Caco-2 (cell line): ENCODE measurements around the gene MRPL45. TPM values are rescaled to one million over a fixed set of nuclear protein-coding genes. Genes with fewer than 3 reads are reported as not detected.

Source experiments
- BruUV-seq: library from RNA; stranded (reverse); fragments of 400-500 nt; replicated peaks from 2 replicates; lab custom pipeline; 2021; lab: Mats Ljungman, UMichigan
- CTCF ChIA-PET: fragments of 300-600 bp; sonication (Branson Sonifier 250); formaldehyde crosslinking; loops from one replicate; lab custom pipeline; 2022; ENCODE audit warnings: antibody characterized with exemption; lab: Charles Lee
- POLR2A ChIA-PET: fragments of 300-600 bp; sonication (Branson Sonifier 250); formaldehyde crosslinking; loops from one replicate; lab custom pipeline; 2022; ENCODE audit warnings: antibody characterized with exemption; lab: Charles Lee
- DNase-seq, 2 experiments: peaks; one replicate each; pipeline versions ENCODE4 v3.0.0 to v3.0.0-alpha.2; 2020 to 2022
- H3K27me3 ChIP-seq: replicated peaks from 2 replicates; pipeline ENCODE4 v1.6.0; 2011; ENCODE audit warnings: low read length; ENCODE audit not compliant: control insufficient read depth, insufficient read depth
- H3K36me3 ChIP-seq: 2 replicates; pipeline ENCODE4 v1.5.1; 2011; ENCODE audit warnings: low read length; ENCODE audit not compliant: control insufficient read depth, insufficient read depth
- H3K4me1 ChIP-seq: fragments of 250-450 bp; sonication (Bioruptor Pico); 2 replicates; pipeline ENCODE4 v1.5.1; 2020; ENCODE audit warnings: mild to moderate bottlenecking
- H3K4me3 ChIP-seq: 2 replicates; pipeline ENCODE4 v1.5.1; 2011; ENCODE audit warnings: low read depth, mild to moderate bottlenecking, control low read depth, low read length
- H3K9me3 ChIP-seq: fragments of 250-450 bp; sonication (Bioruptor Pico); 2 replicates; pipeline ENCODE4 v1.5.1; 2020; ENCODE audit warnings: mild to moderate bottlenecking, moderate library complexity
- H3K27ac Mint-ChIP-seq: one replicate; pipeline ENCODE4 v1.8.0; 2022; ENCODE audit warnings: mixed read lengths; ENCODE audit not compliant: unreplicated experiment
- H3K27me3 Mint-ChIP-seq: one replicate; pipeline ENCODE4 v1.8.0; 2022; ENCODE audit warnings: mixed read lengths; ENCODE audit not compliant: insufficient read depth, unreplicated experiment
- H3K36me3 Mint-ChIP-seq: one replicate; pipeline ENCODE4 v1.8.0; 2022; ENCODE audit warnings: mild to moderate bottlenecking, mixed read lengths; ENCODE audit not compliant: insufficient read depth, unreplicated experiment
- H3K4me1 Mint-ChIP-seq: one replicate; pipeline ENCODE4 v1.8.0; 2022; ENCODE audit warnings: low read depth, mixed read lengths; ENCODE audit not compliant: unreplicated experiment
- H3K4me3 Mint-ChIP-seq: one replicate; pipeline ENCODE4 v1.8.0; 2022; ENCODE audit warnings: mild to moderate bottlenecking, moderate library complexity, mixed read lengths; ENCODE audit not compliant: unreplicated experiment
- H3K9me3 Mint-ChIP-seq: one replicate; pipeline ENCODE4 v1.8.0; 2022; ENCODE audit warnings: mixed read lengths; ENCODE audit not compliant: unreplicated experiment
- intact Hi-C: fragments of 100-400 bp; cut with micrococcal nuclease; formaldehyde crosslinking; loops from one replicate; pipeline ENCODE4 v1.10.0; 2022; ENCODE audit not compliant: unreplicated experiment
- total RNA-seq: library from RNA; stranded (reverse); gene quantifications from 2 replicates; pipeline ENCODE4 v1.2.3, GENCODE V29; 2022
- TF ChIP-seq, protein P1 (sequence below), 2 experiments: fragments of 200-600 bp in 1 of 2; IDR thresholded peaks; 1 replicate in 1 of 2; 2 replicates in 1 of 2; pipeline versions ENCODE4 v1.5.1 to v1.8.0; 2011 to 2022; ENCODE audit warnings: antibody characterized with exemption in 1 of 2, control low read depth in 1 of 2, inconsistent platforms in 1 of 2, low read depth in 1 of 2, low read length in 1 of 2, mild to moderate bottlenecking in 1 of 2, moderate library complexity in 1 of 2; ENCODE audit not compliant: insufficient read depth in 1 of 2, severe bottlenecking in 1 of 2, unreplicated experiment in 1 of 2

MRPL45 gene
- total RNA-seq, 1 experiment from 2014 or later = 83.6 TPM

GRCh38 chr17:38325221-38325851 is 28.4 kb downstream of the MRPL45 start:
- H3K36me3 Mint-ChIP-seq = peaks cover 48% of the 10 kb centered on the region
- POLR2A ChIA-PET = interaction anchor here (0.8 kb wide), 1 partner anchor 26 kb away, joined by 3 read pairs; no protein-coding TSS in a partner anchor
- peak overlapping the region; percentile 40 for H3K4me3 Mint-ChIP-seq
- TF ChIP-seq, protein P1, sequence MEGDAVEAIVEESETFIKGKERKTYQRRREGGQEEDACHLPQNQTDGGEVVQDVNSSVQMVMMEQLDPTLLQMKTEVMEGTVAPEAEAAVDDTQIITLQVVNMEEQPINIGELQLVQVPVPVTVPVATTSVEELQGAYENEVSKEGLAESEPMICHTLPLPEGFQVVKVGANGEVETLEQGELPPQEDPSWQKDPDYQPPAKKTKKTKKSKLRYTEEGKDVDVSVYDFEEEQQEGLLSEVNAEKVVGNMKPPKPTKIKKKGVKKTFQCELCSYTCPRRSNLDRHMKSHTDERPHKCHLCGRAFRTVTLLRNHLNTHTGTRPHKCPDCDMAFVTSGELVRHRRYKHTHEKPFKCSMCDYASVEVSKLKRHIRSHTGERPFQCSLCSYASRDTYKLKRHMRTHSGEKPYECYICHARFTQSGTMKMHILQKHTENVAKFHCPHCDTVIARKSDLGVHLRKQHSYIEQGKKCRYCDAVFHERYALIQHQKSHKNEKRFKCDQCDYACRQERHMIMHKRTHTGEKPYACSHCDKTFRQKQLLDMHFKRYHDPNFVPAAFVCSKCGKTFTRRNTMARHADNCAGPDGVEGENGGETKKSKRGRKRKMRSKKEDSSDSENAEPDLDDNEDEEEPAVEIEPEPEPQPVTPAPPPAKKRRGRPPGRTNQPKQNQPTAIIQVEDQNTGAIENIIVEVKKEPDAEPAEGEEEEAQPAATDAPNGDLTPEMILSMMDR (IDR thresholded peaks at IDR 0.05; ENCODE audit: insufficient read depth in 1 of 2, low read depth in 1 of 2, low read length in 1 of 2, severe bottlenecking in 1 of 2, unreplicated experiment in 1 of 2) = no peak
- no peak for DNase-seq
- Histone ChIP-seq H3K4me1 (peaks cover 29% of the 10 kb centered on the region), H3K27me3 (no peaks in the 10 kb centered on the region), H3K36me3 (peaks cover 5% of the 10 kb centered on the region), H3K9me3 (no peaks in the 10 kb centered on the region), H3K4me3 (no peak overlapping the region)
- H3K27ac Mint-ChIP-seq = peak overlapping the region; percentile 60
- peaks cover 3% of the 10 kb centered on the region for H3K27me3 Mint-ChIP-seq
- peaks cover 21% of the 10 kb centered on the region for H3K4me1 Mint-ChIP-seq
- CTCF ChIA-PET = interaction anchor here (0.5 to 2.0 kb wide), 5 partner anchors 8 to 89 kb away, joined by 3 to 14 read pairs (median 5); partner anchors contain the start of gene SOCS7
- no TSS peak for BruUV-seq
- intact Hi-C loops = no loop called here
- H3K9me3 Mint-ChIP-seq = no peaks in the 10 kb centered on the region

DNA sequence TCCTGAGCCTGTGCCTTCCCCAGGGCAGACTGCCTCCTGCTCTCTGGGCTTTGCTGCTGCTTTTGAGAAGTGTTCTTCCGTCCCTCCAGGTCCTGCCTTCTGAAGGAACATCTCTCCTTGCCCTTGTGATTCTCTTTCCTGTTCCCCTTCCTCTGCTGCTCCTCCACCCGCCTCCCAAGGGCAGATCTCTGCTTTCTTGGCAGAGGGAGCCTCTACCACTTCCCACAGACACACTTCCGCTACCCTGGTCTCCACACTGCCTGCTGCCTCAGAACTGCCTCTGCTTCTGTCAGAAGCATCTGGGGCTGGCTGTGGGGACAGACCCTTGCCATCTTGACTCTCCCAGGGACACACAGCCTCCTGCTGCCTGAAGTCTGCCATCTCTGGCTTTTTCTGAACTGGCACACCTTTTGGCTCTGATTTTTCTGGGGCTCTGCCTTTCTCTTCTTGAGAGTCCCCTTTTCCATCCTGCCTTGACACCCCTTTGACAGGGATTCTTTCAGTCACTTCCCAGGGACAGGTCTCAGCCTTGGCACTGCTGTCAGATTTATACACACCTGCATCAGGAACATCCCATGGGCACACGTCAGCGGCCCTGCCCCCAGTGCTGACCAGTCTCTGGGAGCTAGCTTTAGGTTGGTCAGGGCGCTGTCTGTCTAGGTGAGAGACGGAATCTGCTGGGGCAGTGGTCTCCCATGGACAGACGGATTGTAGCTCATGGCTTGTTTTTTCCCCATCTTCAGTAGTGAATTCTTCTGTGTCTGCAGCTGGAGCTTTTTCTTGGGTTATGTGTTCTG is 30.2 kb downstream of the MRPL45 start:
- Mint-ChIP-seq H3K4me1 (peaks cover 19% of the 10 kb centered on the region), H3K9me3 (no peaks in the 10 kb centered on the region), H3K36me3 (peaks cover 32% of the 10 kb centered on the region), H3K27ac (peak overlapping the region; percentile 4), H3K4me3 (no peak overlapping the region), H3K27me3 (peaks cover 3% of the 10 kb centered on the region)
- Histone ChIP-seq H3K9me3 (no peaks in the 10 kb centered on the region), H3K36me3 (peaks cover 4% of the 10 kb centered on the region), H3K27me3 (no peaks in the 10 kb centered on the region), H3K4me1 (peaks cover 28% of the 10 kb centered on the region), H3K4me3 (no peak overlapping the region)
- BruUV-seq = no TSS peak
- intact Hi-C loops = no loop called here
- CTCF ChIA-PET = interaction anchor here (0.6 to 0.9 kb wide), 2 partner anchors 22 to 176 kb away, joined by 3 read pairs; no protein-coding TSS in a partner anchor
- DNase-seq = no peak
- TF ChIP-seq, protein P1 (IDR thresholded peaks at IDR 0.05; ENCODE audit: insufficient read depth in 1 of 2, low read depth in 1 of 2, low read length in 1 of 2, severe bottlenecking in 1 of 2, unreplicated experiment in 1 of 2) = no peak
- POLR2A ChIA-PET = no interaction called here

DNA sequence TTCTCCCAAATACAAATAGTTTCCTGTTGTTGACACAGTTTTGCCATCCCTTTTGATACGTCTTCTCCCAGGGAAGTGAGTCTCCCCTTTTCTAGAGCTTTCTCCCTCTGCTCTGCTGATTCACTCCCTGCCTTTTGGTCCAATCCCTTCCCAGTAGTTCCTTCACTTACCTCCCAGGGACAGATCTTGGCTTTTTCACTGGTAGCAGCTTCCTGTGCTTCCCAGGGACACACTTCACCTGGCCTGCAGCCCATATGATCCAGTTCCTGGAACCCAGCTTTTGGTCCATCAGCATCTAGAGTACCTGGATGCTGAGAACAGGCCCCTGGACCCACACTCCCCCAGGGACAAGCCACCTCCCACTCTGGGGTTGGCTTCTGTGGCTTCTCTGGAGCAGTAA is 31.0 kb downstream of the MRPL45 start:
- Mint-ChIP-seq H3K4me3 (no peak overlapping the region), H3K27ac (peak overlapping the region; percentile 34), H3K9me3 (no peaks in the 10 kb centered on the region), H3K36me3 (peaks cover 24% of the 10 kb centered on the region), H3K27me3 (peaks cover 3% of the 10 kb centered on the region), H3K4me1 (peaks cover 19% of the 10 kb centered on the region)
- Histone ChIP-seq H3K9me3 (no peaks in the 10 kb centered on the region), H3K27me3 (no peaks in the 10 kb centered on the region), H3K4me1 (peaks cover 28% of the 10 kb centered on the region), H3K4me3 (no peak overlapping the region), H3K36me3 (peaks cover 3% of the 10 kb centered on the region; the same call in 1 of the 2 replicates)
- intact Hi-C loops = no loop called here
- TF ChIP-seq, protein P1 (IDR thresholded peaks at IDR 0.05; ENCODE audit: insufficient read depth in 1 of 2, low read depth in 1 of 2, low read length in 1 of 2, severe bottlenecking in 1 of 2, unreplicated experiment in 1 of 2) = no peak
- no TSS peak for BruUV-seq
- no peak for DNase-seq
- CTCF ChIA-PET = interaction anchor here (0.9 kb wide), 1 partner anchor 21 kb away, joined by 3 read pairs; no protein-coding TSS in a partner anchor
- POLR2A ChIA-PET = no interaction called here
